Panc1 (cell line): ENCODE data around the gene BCO2. TPM values are rescaled to one million over a fixed set of nuclear protein-coding genes. Genes with fewer than 3 reads are reported as not detected.

Source experiments
- ATAC-seq: fragments of 200-7000 bp; cut with Tn5 transposase; 2 replicates; pipeline ENCODE4 v1.9.1; 2020; ENCODE audit warnings: mild to moderate bottlenecking, moderate library complexity
- BruUV-seq: library from RNA; stranded (reverse); fragments of 400-500 nt; replicated peaks from 2 replicates; lab custom pipeline; 2021; lab: Mats Ljungman, UMichigan
- CTCF ChIA-PET: fragments of 300-600 bp; sonication (Branson Sonifier 250); formaldehyde crosslinking; loops from one replicate; lab custom pipeline; 2022; ENCODE audit warnings: antibody characterized with exemption; lab: Charles Lee
- POLR2A ChIA-PET: fragments of 300-600 bp; sonication (Branson Sonifier 250); formaldehyde crosslinking; loops from one replicate; lab custom pipeline; 2022; ENCODE audit warnings: antibody characterized with exemption; lab: Charles Lee
- DNase-seq: peaks from one replicate; pipeline ENCODE4 v3.0.0-alpha.2; 2010; ENCODE audit warnings: low read depth, low spot score
- H3K27ac ChIP-seq: 2 replicates; pipeline ENCODE4 v1.5.1; 2011; ENCODE audit warnings: mild to moderate bottlenecking, low read length, inconsistent platforms
- H3K27me3 ChIP-seq: fragments of 200-500 bp; sonication (Bioruptor generic); 2 replicates; pipeline ENCODE4 v1.6.0; 2014; ENCODE audit warnings: low read length, inconsistent platforms; ENCODE audit not compliant: control insufficient read depth, insufficient read depth
- H3K36me3 ChIP-seq: fragments of 200-500 bp; sonication (Bioruptor generic); 2 replicates; pipeline ENCODE4 v1.5.1; 2014; ENCODE audit warnings: inconsistent platforms, mild to moderate bottlenecking, low read length, moderate library complexity; ENCODE audit not compliant: control insufficient read depth, insufficient read depth
- H3K4me1 ChIP-seq: 2 replicates; pipeline ENCODE4 v1.5.1; 2011; ENCODE audit warnings: inconsistent platforms, mild to moderate bottlenecking, low read length, moderate library complexity; ENCODE audit not compliant: control insufficient read depth, insufficient read depth
- H3K4me3 ChIP-seq, 2 experiments: 2 replicates each; pipeline ENCODE4 v1.5.1; 2011 to 2012; ENCODE audit warnings: low read depth in 2 of 2, low read length in 2 of 2, mild to moderate bottlenecking in 2 of 2, inconsistent platforms in 1 of 2, moderate library complexity in 1 of 2
- H3K9me3 ChIP-seq: fragments of 200-500 bp; sonication (Bioruptor generic); 2 replicates; pipeline ENCODE4 v1.5.1; 2014; ENCODE audit warnings: low read depth, mild to moderate bottlenecking, inconsistent platforms, low read length, moderate library complexity; ENCODE audit not compliant: control insufficient read depth, insufficient read depth
- POLR2AphosphoS5 ChIP-seq: IDR thresholded peaks from 2 replicates; pipeline ENCODE4 v1.6.1; 2012; ENCODE audit warnings: mild to moderate bottlenecking, low read depth, low read length, moderate library complexity
- SIN3A ChIP-seq: IDR thresholded peaks from 2 replicates; pipeline ENCODE4 v1.6.1; 2012; ENCODE audit warnings: low read depth, mild to moderate bottlenecking, low read length, moderate library complexity, borderline replicate concordance; ENCODE audit not compliant: insufficient read depth
- TCF7L2 ChIP-seq: IDR thresholded peaks from 2 replicates; pipeline ENCODE4 v1.6.1; 2011; ENCODE audit warnings: mild to moderate bottlenecking, low read depth, low read length, inconsistent platforms
- in situ Hi-C: cut with HindIII; loops from 2 replicates; pipeline ENCODE4 v1.10.0; 2016; ENCODE audit warnings: low sequenced_read_pairs, low pct_unique_long_range_greater_than_20kb
- intact Hi-C: fragments of 100-400 bp; cut with micrococcal nuclease; formaldehyde crosslinking; loops from one replicate; pipeline ENCODE4 v1.10.0; 2022; ENCODE audit not compliant: unreplicated experiment
- total RNA-seq: library from RNA; stranded (reverse); gene quantifications from one replicate; pipeline ENCODE4 v1.2.1, GENCODE V29; 2021; ENCODE audit not compliant: unreplicated experiment
- TF ChIP-seq, protein P1 (sequence below), 2 experiments: IDR thresholded peaks; 2 replicates each; pipeline ENCODE4 v1.6.1; 2011 to 2012; ENCODE audit warnings: low read depth in 2 of 2, control low read depth in 1 of 2, low read length in 1 of 2, mild to moderate bottlenecking in 1 of 2, moderate library complexity in 1 of 2; ENCODE audit not compliant: insufficient read depth in 1 of 2
- TF ChIP-seq, protein P2 (sequence below): fragments of 450-650 bp; IDR thresholded peaks from 2 replicates; pipeline ENCODE4 v1.5.1; 2017; ENCODE audit warnings: mild to moderate bottlenecking

The BCO2 gene
- total RNA-seq, 1 experiment from 2014 or later = 2.5 TPM

DNA sequence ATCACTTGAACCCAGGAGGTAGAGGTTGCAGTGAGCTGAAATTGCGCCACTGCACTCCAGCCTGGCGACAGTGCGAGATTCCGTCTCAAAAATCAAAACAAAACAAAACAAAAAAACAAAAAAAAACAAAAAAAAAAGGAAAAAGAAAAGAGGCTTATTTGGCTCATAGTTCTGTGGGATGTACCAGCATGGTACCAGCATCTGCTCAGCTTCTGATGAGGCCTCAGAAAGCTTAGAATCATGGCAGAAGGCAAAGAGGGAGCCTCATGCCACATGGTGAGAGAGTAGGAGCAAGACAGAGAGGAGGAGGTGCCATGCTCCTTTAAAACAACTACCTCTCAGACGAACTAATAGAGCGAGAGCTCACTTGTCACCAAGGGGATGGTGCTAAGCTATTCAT lies 40.3 kb downstream of the BCO2 start:
- BruUV-seq = no TSS peak
- H3K27me3 ChIP-seq = no peaks in the 10 kb centered on the region
- no peak for DNase-seq
- in situ Hi-C loops (no loop called here), intact Hi-C loops (no loop called here)
- no peak overlapping the region for H3K4me3 ChIP-seq
- H3K36me3 ChIP-seq = no peaks in the 10 kb centered on the region
- ChIA-PET POLR2A (no interaction called here), CTCF (no interaction called here)
- no peak for ATAC-seq
- H3K9me3 ChIP-seq = no peaks in the 10 kb centered on the region
- TF ChIP-seq TCF7L2 (no peak), POLR2AphosphoS5 (no peak), SIN3A (no peak)
- TF ChIP-seq, protein P1, sequence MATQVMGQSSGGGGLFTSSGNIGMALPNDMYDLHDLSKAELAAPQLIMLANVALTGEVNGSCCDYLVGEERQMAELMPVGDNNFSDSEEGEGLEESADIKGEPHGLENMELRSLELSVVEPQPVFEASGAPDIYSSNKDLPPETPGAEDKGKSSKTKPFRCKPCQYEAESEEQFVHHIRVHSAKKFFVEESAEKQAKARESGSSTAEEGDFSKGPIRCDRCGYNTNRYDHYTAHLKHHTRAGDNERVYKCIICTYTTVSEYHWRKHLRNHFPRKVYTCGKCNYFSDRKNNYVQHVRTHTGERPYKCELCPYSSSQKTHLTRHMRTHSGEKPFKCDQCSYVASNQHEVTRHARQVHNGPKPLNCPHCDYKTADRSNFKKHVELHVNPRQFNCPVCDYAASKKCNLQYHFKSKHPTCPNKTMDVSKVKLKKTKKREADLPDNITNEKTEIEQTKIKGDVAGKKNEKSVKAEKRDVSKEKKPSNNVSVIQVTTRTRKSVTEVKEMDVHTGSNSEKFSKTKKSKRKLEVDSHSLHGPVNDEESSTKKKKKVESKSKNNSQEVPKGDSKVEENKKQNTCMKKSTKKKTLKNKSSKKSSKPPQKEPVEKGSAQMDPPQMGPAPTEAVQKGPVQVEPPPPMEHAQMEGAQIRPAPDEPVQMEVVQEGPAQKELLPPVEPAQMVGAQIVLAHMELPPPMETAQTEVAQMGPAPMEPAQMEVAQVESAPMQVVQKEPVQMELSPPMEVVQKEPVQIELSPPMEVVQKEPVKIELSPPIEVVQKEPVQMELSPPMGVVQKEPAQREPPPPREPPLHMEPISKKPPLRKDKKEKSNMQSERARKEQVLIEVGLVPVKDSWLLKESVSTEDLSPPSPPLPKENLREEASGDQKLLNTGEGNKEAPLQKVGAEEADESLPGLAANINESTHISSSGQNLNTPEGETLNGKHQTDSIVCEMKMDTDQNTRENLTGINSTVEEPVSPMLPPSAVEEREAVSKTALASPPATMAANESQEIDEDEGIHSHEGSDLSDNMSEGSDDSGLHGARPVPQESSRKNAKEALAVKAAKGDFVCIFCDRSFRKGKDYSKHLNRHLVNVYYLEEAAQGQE (IDR thresholded peaks at IDR 0.05; ENCODE audit: insufficient read depth in 1 of 2, low read depth in 2 of 2, low read length in 1 of 2) = no peak
- TF ChIP-seq, protein P2, sequence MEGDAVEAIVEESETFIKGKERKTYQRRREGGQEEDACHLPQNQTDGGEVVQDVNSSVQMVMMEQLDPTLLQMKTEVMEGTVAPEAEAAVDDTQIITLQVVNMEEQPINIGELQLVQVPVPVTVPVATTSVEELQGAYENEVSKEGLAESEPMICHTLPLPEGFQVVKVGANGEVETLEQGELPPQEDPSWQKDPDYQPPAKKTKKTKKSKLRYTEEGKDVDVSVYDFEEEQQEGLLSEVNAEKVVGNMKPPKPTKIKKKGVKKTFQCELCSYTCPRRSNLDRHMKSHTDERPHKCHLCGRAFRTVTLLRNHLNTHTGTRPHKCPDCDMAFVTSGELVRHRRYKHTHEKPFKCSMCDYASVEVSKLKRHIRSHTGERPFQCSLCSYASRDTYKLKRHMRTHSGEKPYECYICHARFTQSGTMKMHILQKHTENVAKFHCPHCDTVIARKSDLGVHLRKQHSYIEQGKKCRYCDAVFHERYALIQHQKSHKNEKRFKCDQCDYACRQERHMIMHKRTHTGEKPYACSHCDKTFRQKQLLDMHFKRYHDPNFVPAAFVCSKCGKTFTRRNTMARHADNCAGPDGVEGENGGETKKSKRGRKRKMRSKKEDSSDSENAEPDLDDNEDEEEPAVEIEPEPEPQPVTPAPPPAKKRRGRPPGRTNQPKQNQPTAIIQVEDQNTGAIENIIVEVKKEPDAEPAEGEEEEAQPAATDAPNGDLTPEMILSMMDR = no peak
- H3K27ac ChIP-seq = no peak overlapping the region
- H3K4me1 ChIP-seq = no peaks in the 10 kb centered on the region

DNA sequence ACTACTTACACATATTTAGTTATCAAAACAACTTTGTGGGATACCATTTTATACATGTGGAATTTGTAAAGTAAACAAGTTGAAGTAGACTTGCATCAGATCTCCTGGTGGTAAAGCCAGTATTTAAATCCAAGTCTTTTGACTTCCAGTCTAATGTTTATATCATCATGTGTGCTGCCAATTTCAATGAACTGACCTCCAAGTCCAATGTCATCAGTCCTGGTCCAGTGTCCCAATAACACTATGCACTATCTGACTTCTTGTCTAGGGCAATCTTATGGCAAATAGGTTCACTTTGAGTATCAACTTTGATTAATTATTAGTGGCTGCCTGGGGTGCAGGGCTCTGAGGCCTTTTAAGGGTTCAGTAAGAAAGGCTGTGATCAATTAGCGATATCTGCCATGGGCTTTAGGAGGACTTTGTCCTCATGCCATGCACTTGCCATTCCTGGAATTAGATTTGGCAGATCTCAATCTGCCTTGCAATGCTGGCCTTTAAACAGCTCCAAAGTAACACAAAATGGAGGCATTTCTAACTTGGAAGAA lies 41.3 kb downstream of the BCO2 start:
- Histone ChIP-seq H3K27ac (no peak overlapping the region), H3K27me3 (no peaks in the 10 kb centered on the region), H3K4me1 (0 out of 2 replicates have a peak, but pooled peaks cover 4% of the 10 kb centered on the region), H3K9me3 (no peaks in the 10 kb centered on the region), H3K36me3 (no peaks in the 10 kb centered on the region), H3K4me3 (no peak overlapping the region)
- POLR2A ChIA-PET = no interaction called here
- in situ Hi-C loops = no loop called here
- TF ChIP-seq, protein P1 (IDR thresholded peaks at IDR 0.05; ENCODE audit: insufficient read depth in 1 of 2, low read depth in 2 of 2, low read length in 1 of 2) = no peak
- TF ChIP-seq, protein P2 = no peak
- no peak for TF ChIP-seq POLR2AphosphoS5
- TF ChIP-seq SIN3A = no peak
- TF ChIP-seq TCF7L2 = no peak
- CTCF ChIA-PET = no interaction called here
- DNase-seq = no peak
- no TSS peak for BruUV-seq
- intact Hi-C loops = no loop called here
- no peak for ATAC-seq
